Panc1 (cell line): ENCODE measurements around the gene STK16.

Experiments
- POLR2AphosphoS5 ChIP-seq: IDR thresholded peaks from 2 replicates; pipeline ENCODE4 v1.6.1; 2012; ENCODE audit warnings: mild to moderate bottlenecking, low read depth, low read length, moderate library complexity
- TCF7L2 ChIP-seq: IDR thresholded peaks from 2 replicates; pipeline ENCODE4 v1.6.1; 2011; ENCODE audit warnings: mild to moderate bottlenecking, low read depth, low read length, inconsistent platforms
- TF ChIP-seq, protein P1 (sequence below), 2 experiments: IDR thresholded peaks; 2 replicates each; pipeline ENCODE4 v1.6.1; 2011 to 2012; ENCODE audit warnings: low read depth in 2 of 2, control low read depth in 1 of 2, low read length in 1 of 2, mild to moderate bottlenecking in 1 of 2, moderate library complexity in 1 of 2; ENCODE audit not compliant: insufficient read depth in 1 of 2
- TF ChIP-seq, protein P2 (sequence below): fragments of 450-650 bp; IDR thresholded peaks from 2 replicates; pipeline ENCODE4 v1.5.1; 2017; ENCODE audit warnings: mild to moderate bottlenecking

DNA sequence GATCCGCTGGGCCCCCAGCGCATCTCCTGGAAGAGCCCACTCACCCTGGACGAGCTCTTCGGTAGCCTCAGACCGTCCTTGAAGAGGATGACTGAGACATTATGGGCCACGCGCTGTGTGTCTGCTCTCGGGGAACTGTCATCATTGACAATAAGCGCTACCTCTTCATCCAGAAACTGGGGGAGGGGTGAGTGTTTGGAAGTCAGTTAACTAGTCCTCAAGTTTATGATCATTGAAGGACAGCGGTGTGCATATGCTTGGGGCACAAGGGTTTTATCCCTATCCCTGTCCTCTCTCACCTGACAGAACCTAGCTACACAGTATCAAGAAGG, 586 bp downstream of the STK16 start:
- TF ChIP-seq TCF7L2 (no peak), POLR2AphosphoS5 (no peak)
- TF ChIP-seq, protein P1, sequence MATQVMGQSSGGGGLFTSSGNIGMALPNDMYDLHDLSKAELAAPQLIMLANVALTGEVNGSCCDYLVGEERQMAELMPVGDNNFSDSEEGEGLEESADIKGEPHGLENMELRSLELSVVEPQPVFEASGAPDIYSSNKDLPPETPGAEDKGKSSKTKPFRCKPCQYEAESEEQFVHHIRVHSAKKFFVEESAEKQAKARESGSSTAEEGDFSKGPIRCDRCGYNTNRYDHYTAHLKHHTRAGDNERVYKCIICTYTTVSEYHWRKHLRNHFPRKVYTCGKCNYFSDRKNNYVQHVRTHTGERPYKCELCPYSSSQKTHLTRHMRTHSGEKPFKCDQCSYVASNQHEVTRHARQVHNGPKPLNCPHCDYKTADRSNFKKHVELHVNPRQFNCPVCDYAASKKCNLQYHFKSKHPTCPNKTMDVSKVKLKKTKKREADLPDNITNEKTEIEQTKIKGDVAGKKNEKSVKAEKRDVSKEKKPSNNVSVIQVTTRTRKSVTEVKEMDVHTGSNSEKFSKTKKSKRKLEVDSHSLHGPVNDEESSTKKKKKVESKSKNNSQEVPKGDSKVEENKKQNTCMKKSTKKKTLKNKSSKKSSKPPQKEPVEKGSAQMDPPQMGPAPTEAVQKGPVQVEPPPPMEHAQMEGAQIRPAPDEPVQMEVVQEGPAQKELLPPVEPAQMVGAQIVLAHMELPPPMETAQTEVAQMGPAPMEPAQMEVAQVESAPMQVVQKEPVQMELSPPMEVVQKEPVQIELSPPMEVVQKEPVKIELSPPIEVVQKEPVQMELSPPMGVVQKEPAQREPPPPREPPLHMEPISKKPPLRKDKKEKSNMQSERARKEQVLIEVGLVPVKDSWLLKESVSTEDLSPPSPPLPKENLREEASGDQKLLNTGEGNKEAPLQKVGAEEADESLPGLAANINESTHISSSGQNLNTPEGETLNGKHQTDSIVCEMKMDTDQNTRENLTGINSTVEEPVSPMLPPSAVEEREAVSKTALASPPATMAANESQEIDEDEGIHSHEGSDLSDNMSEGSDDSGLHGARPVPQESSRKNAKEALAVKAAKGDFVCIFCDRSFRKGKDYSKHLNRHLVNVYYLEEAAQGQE (IDR thresholded peaks at IDR 0.05; ENCODE audit: insufficient read depth in 1 of 2, low read depth in 2 of 2, low read length in 1 of 2) = no peak
- TF ChIP-seq, protein P2, sequence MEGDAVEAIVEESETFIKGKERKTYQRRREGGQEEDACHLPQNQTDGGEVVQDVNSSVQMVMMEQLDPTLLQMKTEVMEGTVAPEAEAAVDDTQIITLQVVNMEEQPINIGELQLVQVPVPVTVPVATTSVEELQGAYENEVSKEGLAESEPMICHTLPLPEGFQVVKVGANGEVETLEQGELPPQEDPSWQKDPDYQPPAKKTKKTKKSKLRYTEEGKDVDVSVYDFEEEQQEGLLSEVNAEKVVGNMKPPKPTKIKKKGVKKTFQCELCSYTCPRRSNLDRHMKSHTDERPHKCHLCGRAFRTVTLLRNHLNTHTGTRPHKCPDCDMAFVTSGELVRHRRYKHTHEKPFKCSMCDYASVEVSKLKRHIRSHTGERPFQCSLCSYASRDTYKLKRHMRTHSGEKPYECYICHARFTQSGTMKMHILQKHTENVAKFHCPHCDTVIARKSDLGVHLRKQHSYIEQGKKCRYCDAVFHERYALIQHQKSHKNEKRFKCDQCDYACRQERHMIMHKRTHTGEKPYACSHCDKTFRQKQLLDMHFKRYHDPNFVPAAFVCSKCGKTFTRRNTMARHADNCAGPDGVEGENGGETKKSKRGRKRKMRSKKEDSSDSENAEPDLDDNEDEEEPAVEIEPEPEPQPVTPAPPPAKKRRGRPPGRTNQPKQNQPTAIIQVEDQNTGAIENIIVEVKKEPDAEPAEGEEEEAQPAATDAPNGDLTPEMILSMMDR = no peak
